Measurements from ENCODE around the gene POLD1. TPM values are rescaled to one million over a fixed set of nuclear protein-coding genes. Genes with fewer than 3 reads are reported as not detected.
A peak's percentile ranks its signal among the peaks of the same experiment; 100 is the strongest.
"Not testable (repeated sequence)": the region's sequence is repeated elsewhere in the genome, so short reads cannot be mapped to it uniquely, and the experiment has no call there.

Gene POLD1
- total RNA-seq, 2 experiments from 2014 or later: 191 to 196 TPM

- Mint-ChIP-seq H3K4me1 (peaks cover 13% of the 10 kb centered on the region), H3K4me3 (no peak overlapping the region), H3K9me3 (no peaks in the 10 kb centered on the region), H3K36me3 (no peaks in the 10 kb centered on the region), H3K27ac (no peak overlapping the region), H3K27me3 (peaks cover 34% of the 10 kb centered on the region)
- DNase-seq: no peak
Measured at GRCh38 chr19:50428772-50429463, 44.8 kb downstream of the POLD1 start.

- DNase-seq: no peak
- Mint-ChIP-seq H3K9me3 (no peaks in the 10 kb centered on the region), H3K4me1 (peaks cover 13% of the 10 kb centered on the region), H3K27me3 (peaks cover 34% of the 10 kb centered on the region), H3K36me3 (no peaks in the 10 kb centered on the region), H3K27ac (peak overlapping the region; percentile 77), H3K4me3 (peak overlapping the region; percentile 83)
Measured at GRCh38 chr19:50430888-50431342, 46.8 kb downstream of the POLD1 start.

- H3K4me1 Mint-ChIP-seq: peaks cover 13% of the 10 kb centered on the region
- H3K27ac Mint-ChIP-seq: peak overlapping the region; percentile 77
- H3K9me3 Mint-ChIP-seq: no peaks in the 10 kb centered on the region
- H3K27me3 Mint-ChIP-seq: peaks cover 34% of the 10 kb centered on the region
- no peaks in the 10 kb centered on the region for H3K36me3 Mint-ChIP-seq
- H3K4me3 Mint-ChIP-seq: peak overlapping the region; percentile 83
- DNase-seq: peak; percentile 84
Measured at GRCh38 chr19:50431343-50432220, 47.4 kb downstream of the POLD1 start.

- no peak for DNase-seq
- H3K36me3 Mint-ChIP-seq: no peaks in the 10 kb centered on the region
- H3K27me3 Mint-ChIP-seq: peaks cover 34% of the 10 kb centered on the region
- peaks cover 13% of the 10 kb centered on the region for H3K4me1 Mint-ChIP-seq
- H3K4me3 Mint-ChIP-seq: peak within 1 kb of the TSS; percentile 83
- peak within 1 kb of the TSS; percentile 77 for H3K27ac Mint-ChIP-seq
- H3K9me3 Mint-ChIP-seq: no peaks in the 10 kb centered on the region
Measured at GRCh38 chr19:50432221-50433028, 48.3 kb downstream of the POLD1 start, which contains the start of gene MYBPC2. Gene MYBPC2 (plus strand): TSS chr19:50432892. CDS start chr19:50432954, 62 bp downstream.

GRCh38 chr19:50433201-50434180 is 49.3 kb downstream of the POLD1 start:
- Mint-ChIP-seq H3K9me3 (no peaks in the 10 kb centered on the region), H3K36me3 (no peaks in the 10 kb centered on the region), H3K4me1 (peaks cover 13% of the 10 kb centered on the region), H3K27ac (no peak overlapping the region), H3K4me3 (peak overlapping the region; percentile 16), H3K27me3 (peaks cover 34% of the 10 kb centered on the region)
- DNase-seq: no peak

- Mint-ChIP-seq H3K4me3 (no peak overlapping the region), H3K9me3 (no peaks in the 10 kb centered on the region), H3K4me1 (peaks cover 11% of the 10 kb centered on the region)
Measured at GRCh38 chr19:50434525-50434924, 50.4 kb downstream of the POLD1 start.

GRCh38 chr19:50435221-50435620 is 51.1 kb downstream of the POLD1 start:
- Mint-ChIP-seq H3K4me3 (no peak overlapping the region), H3K27ac (no peak overlapping the region), H3K9me3 (no peaks in the 10 kb centered on the region), H3K36me3 (no peaks in the 10 kb centered on the region), H3K4me1 (peaks cover 11% of the 10 kb centered on the region), H3K27me3 (peaks cover 22% of the 10 kb centered on the region)
- no peak for DNase-seq

More at GRCh38 chr19:50434525-50434924, 50.4 kb downstream of the POLD1 start:
- no peak overlapping the region for H3K27ac Mint-ChIP-seq
- peaks cover 29% of the 10 kb centered on the region for H3K27me3 Mint-ChIP-seq
- H3K36me3 Mint-ChIP-seq: no peaks in the 10 kb centered on the region
- DNase-seq: no peak

GRCh38 chr19:50435627-50436026 is 51.5 kb downstream of the POLD1 start:
- Mint-ChIP-seq H3K36me3 (no peaks in the 10 kb centered on the region), H3K4me3 (no peak overlapping the region), H3K27ac (no peak overlapping the region), H3K4me1 (peaks cover 11% of the 10 kb centered on the region), H3K27me3 (peaks cover 19% of the 10 kb centered on the region), H3K9me3 (no peaks in the 10 kb centered on the region)
- DNase-seq: no peak

- no peaks in the 10 kb centered on the region for H3K36me3 Mint-ChIP-seq
- DNase-seq: no peak
- no peaks in the 10 kb centered on the region for H3K9me3 Mint-ChIP-seq
- no peaks in the 10 kb centered on the region for H3K4me1 Mint-ChIP-seq
- peaks cover 4% of the 10 kb centered on the region for H3K27me3 Mint-ChIP-seq
- H3K27ac Mint-ChIP-seq: no peak overlapping the region
- H3K4me3 Mint-ChIP-seq: no peak overlapping the region
Measured at GRCh38 chr19:50437862-50438449, 53.8 kb downstream of the POLD1 start.

- H3K4me3 Mint-ChIP-seq, H3K36me3 Mint-ChIP-seq, H3K27me3 Mint-ChIP-seq, H3K9me3 Mint-ChIP-seq, H3K27ac Mint-ChIP-seq, H3K4me1 Mint-ChIP-seq, DNase-seq: not testable (repeated sequence)
Measured at GRCh38 chr19:50439130-50439529, 55.0 kb downstream of the POLD1 start.

GRCh38 chr19:50444059-50444458 is 59.9 kb downstream of the POLD1 start:
- no peak for DNase-seq
- Mint-ChIP-seq H3K4me3 (no peak overlapping the region), H3K4me1 (no peaks in the 10 kb centered on the region), H3K9me3 (no peaks in the 10 kb centered on the region), H3K27ac (no peak overlapping the region), H3K36me3 (peaks cover 2% of the 10 kb centered on the region), H3K27me3 (no peaks in the 10 kb centered on the region)

- no peaks in the 10 kb centered on the region for H3K4me1 Mint-ChIP-seq
- no peak for DNase-seq
- H3K4me3 Mint-ChIP-seq: no peak overlapping the region
- no peak overlapping the region for H3K27ac Mint-ChIP-seq
- no peaks in the 10 kb centered on the region for H3K9me3 Mint-ChIP-seq
- H3K36me3 Mint-ChIP-seq: peaks cover 2% of the 10 kb centered on the region
- H3K27me3 Mint-ChIP-seq: peaks cover 13% of the 10 kb centered on the region
Measured at GRCh38 chr19:50447053-50447452, 62.9 kb downstream of the POLD1 start.

- no peak overlapping the region for H3K27ac Mint-ChIP-seq
- H3K4me3 Mint-ChIP-seq: no peak overlapping the region
- H3K36me3 Mint-ChIP-seq: peaks cover 2% of the 10 kb centered on the region
- DNase-seq: no peak
- H3K9me3 Mint-ChIP-seq: no peaks in the 10 kb centered on the region
- peaks cover 13% of the 10 kb centered on the region for H3K27me3 Mint-ChIP-seq
- no peaks in the 10 kb centered on the region for H3K4me1 Mint-ChIP-seq
Measured at GRCh38 chr19:50447750-50448149, 63.6 kb downstream of the POLD1 start.
